GM19023 (cell line): ENCODE data around the gene DDC.

Experiments used
- ATAC-seq: cut with Tn5 transposase; IDR thresholded peaks from one replicate; pipeline ENCODE4 v1.9.1; 2021; ENCODE audit warnings: mild to moderate bottlenecking, moderate library complexity; ENCODE audit not compliant: unreplicated experiment

DDC gene

DNA sequence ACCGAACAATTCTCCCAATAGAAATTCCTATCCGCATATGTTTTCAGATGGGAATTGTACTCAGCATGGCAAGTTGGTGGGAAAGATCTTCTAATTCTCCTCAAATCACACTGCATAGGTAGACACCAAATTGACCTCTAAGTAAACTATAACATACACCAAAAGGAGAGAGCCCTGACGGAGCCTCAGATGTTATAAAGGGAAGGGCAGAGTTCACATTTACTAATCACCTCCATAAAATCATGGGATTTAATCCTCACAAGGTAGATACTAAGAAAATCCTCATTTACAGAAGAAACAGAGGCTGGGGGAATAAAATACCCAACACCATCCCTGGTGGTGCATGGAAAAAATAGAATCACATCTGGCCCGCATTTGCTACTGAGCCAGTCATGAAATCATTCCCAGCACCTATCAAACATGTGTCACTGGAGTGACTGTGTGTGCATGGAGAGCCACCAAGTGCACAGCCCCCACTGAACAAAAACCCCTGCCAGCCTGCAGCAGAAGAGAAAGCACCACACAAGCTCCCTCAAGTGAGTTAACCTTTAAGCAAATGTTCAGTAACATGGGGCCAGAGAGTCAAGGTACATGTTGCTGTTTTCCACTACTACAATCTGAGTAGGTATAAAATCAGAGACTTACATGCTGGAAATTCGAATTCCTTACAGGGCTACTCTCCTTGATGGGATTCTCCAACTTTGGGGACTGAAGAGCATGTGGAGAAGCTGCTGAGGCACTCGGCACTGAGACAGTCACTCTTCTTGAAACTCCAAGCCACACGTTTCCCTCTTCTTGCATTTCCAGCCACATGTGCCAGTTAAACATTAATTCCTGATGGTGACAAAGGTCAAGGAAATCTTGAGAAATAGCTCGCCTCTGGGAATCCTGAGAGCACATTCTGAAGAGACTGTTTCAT, at the start of gene DDC:
Gene DDC (minus strand): TSS at position 766 of the 919 bp plus-strand sequence. CDS start 21,320 bp downstream, outside the sequence.
- ATAC-seq = no peak

GRCh38 chr7:50613473-50613872, 48.3 kb upstream of the DDC start:
- ATAC-seq = no peak

DNA sequence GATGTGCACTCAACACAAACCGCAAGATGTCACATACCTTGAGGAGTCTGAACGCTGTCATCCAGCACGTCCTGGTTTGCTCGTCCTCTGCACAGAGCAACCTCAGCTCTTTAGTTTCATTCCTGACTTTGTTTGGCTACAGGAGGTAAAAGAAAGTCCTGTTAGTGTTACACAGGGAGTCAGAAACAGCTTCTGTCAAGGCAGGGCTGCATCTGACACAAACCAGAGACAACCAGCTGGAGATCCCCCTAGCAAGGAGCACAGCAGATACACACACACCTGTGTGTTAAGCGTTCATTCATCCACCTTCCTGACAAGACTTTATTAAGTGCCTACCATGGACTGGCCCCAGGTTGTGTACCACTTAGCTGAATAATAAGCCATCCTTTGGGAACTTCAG, 47.5 kb upstream of the DDC start:
- ATAC-seq = no peak

DNA sequence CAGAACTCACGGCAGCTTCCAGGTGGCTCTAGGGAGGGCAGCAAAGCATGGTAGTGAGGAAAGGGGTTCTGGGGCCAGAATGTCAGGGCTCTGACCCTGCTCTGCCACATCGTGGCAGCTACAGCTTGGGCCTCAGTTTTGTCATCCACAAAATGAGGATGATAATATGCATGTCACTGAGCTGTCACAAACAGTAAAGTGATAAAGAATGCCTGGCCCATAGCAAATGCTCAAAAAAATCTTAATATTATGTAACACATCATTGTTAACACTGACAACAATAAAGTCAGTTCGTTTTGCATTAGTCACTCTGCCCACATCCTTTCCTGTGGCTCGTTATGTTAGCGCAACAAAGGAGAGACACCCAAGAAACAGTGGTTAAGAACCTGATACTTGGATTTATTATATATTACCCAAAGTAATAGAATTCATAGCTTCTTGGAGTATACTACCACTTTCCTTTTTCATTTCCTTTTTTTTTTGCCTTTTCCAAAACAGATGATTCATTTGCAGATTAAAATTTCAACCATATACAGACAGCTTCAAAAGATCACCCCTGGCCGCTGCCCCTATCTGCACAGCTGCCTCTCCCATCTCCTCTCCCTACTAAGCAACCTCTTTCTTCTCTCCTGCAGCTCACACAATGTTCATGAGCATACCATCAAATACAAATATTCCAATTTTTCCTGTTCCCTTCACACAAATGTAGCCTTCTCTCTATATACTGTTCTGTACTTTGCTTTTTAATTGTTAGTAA, 45.5 kb upstream of the DDC start:
- ATAC-seq = no peak

DNA sequence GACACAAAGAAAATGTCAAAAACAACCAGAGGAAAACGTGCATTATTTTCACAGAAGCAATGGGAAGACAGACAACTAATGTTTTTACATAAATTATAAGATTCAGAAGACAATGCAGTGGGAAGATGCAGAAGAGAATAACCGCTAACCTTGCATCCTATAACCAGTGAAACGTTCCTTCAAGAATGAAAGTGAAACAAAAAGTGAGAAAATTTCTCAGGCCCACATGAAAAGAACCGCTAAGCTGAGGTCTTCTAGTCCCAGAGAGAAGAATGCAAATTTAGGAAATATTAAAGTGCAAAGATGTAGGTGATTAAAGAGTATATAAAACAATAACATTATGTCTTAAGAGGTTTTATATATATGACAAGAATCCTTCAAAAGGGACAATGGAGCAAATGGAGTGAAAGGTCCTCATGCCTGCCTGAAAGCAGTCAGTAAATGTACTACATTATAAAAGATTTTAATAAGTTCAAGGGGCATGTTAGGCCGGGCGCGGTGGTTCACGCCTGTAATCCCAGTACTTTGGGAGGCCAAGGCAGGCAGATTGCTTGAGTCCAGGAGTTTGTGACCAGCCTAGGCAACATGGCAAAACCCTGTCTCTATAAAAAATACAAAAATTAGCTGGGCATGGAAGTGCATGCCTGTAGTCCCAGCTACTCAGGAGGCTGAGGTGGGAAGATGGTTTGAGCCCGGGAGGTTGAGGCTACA, 43.1 kb upstream of the DDC start:
- no peak for ATAC-seq

DNA sequence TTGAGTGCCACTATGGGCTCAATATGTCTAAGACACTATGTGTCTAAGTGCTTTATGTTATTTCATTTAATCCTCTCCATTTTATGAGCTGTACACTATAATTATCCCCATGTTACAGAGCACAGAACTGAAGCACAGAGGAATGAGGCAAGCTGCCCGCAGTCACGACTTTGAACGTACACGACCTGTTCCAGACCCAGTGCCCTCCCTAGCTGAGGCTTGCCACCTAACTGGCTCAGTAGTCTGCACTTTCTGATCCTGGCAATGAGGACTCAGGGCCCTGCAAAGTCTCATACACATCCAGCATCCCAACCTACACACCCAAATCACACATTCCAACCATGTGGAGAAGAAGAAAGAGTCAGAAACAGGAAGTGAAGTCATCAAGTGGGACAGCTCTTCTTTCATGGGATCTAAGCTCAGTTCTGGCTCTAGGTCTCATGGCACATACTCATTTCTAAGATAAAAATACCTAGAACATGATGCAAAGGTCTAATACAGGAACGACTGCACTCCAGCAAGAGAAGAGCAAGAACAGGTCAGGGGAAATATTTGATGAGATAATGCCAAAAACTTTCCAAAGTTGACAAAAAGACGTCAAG, 42.4 kb upstream of the DDC start:
- no peak for ATAC-seq

GRCh38 chr7:50605059-50605458, 39.9 kb upstream of the DDC start:
- ATAC-seq = no peak

DNA sequence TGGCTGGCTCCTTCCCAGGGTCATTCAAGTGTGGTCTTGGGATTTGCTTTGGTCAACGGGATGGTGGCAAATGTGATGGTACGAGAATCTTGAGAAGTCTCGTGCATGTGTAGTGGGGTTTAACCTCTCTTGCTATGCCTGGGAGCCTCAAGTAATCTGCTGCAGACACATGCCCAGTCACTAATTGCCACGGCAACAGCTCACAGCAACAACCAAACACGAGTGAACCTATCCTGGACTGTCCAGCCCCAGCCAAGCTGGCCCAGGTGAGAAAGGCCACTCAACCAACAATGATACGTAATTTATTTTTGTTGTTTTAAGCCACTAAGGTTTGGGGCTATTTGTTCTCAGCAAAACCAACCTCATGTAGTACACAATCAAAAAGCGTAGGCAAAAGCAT, 38.1 kb upstream of the DDC start:
- no peak for ATAC-seq

- ATAC-seq = no peak
These were observed 34.2 kb upstream of the DDC start for GRCh38 chr7:50599385-50599784.

- no peak for ATAC-seq
These were observed 33.5 kb upstream of the DDC start for GRCh38 chr7:50598460-50599343.

DNA sequence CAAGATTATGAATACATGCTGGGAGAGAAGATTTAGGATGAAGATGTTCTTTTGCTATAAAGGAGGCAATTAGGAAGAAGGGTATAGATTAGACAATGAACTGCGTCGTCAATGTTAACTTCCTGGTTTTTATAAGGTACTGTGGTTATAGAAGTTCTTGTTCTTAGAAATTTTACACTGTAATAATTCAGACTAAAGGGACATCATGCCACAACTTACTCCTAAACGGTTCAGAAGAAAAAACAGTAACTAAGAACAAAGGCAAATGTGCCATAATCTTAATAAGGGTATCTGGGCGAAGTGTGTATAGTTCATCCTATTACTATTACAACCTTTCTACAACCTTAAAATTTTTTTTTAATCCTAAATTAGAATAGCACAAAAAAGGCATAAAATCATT, 31.3 kb upstream of the DDC start:
- ATAC-seq = no peak

GRCh38 chr7:50595491-50596102, 30.4 kb upstream of the DDC start:
- ATAC-seq = peak; percentile 19

- ATAC-seq = peak; percentile 43
These were observed 29.7 kb upstream of the DDC start for GRCh38 chr7:50594734-50595485.

- ATAC-seq = no peak
These were observed 28.9 kb upstream of the DDC start for GRCh38 chr7:50594136-50594535.

DNA sequence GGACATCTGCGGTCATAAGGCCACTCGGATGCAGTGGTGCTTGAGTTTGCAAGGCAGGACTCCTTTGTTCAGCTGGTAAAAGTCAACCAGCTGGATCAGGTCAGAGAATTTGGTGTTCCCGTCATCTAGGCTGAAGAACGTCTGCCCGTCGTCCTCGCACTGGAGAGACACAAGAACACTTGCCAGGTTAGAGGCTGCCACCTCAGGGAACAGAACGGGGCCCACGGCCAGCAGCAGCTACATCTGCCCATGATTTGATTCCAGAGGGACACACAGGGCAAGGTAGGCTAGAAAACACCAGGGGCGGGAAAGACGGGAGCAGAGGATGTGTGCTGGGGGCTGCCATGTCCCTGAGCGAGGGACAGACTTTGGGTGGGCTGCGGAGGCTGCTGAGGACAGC, 27.7 kb upstream of the DDC start:
- no peak for ATAC-seq

DNA sequence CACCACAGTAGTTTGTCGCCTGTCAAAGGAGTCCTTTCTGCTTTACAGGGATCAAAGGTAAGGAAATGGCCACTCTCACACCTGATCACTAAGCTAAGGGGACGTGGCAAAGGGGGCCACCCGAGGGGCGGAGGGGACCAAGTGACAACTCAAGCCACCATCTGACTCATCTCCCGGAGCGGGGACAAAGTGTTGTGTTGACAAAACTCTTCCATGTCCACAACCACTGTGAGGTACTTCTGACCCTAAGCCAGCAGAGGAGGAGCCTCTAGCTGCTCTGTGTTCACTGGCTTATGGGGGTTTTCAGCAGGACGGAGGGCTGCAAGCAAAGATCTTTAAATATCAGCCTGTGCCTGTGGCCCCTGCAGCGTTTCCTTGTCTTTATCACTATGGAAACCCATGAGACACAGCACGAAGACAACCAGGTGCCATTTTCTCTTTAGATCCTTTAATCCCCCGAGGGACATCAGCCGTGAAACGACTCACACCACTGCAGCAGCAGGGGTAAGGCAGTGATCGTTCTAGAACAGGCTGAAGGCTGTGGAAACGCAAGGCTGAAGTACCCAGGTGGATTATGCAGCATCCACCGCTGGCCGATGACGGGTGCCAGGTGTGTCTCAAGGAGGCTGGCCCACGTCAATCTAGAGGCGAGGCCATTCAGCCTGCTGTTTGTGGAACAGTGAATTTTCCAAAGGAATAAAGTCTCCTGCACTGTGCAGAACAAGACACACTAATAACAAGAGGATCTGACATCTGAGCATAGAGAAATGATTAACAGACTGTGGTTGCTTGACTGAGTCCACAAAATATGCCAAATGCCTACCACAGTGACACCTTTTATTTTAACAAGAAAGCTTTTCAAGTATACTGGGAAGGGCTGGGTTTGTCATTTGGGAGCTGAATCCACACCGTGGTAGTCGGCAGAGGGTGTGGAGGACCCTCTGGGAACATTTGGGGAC, 26.6 kb upstream of the DDC start:
- peak; percentile 64 for ATAC-seq

DNA sequence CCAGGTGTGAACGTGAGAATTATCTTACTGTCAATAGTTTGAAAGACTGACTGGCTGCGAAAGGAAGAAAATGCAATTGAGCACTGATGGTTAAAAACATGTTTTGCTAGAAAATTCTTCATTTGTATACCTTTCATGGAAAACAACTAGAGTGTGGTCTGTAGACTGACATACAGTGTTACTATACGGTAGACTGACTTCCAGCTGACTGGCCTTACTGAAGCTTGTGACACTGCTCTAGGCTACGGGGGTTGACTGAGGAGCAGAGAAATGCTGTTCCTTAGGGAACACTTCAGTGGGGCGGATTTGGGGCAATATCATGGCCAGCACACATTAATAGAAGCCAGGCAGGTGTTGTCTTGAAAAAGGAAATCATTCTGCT, 25.9 kb upstream of the DDC start:
- no peak for ATAC-seq

DNA sequence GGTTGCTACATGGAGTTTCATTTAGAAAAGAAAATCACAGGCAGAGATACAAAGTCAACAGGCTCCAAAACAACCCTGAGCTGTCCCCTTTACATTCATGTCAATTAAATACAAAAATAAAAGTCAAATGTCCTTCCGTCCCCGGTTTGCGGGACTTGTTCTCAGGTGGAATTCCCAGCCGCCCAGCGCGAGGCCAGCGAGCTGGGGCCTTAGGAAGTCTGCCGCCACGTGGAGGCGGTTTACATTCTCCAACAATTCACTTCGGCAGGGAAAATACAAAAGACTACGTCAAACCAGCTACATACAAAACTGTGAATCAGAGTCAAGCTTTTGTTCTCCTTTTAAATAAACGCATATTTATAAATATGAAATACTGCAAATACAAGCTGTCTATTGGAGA, 25.3 kb upstream of the DDC start:
- ATAC-seq = no peak
